Smooth muscle cell (in vitro differentiated cells): ENCODE measurements around the gene SLAIN1. TPM values are rescaled to one million over a fixed set of nuclear protein-coding genes. Genes with fewer than 3 reads are reported as not detected.

ENCODE experiments used
- DNase-seq: peaks from one replicate; lab custom pipeline; 2025; ENCODE audit not compliant: unreplicated experiment; lab: John Stamatoyannopoulos, UW
- H2AFZ ChIP-seq: fragments of 200-600 bp; sonication (generic); 2 replicates; pipeline ENCODE4 v1.6.0; 2016; ENCODE audit warnings: antibody characterized with exemption, low read depth, mild to moderate bottlenecking
- H3F3A ChIP-seq: fragments of 200-600 bp; sonication (generic); 2 replicates; pipeline ENCODE4 v1.6.0; 2017; ENCODE audit warnings: antibody characterized with exemption, low read depth
- H3K27ac ChIP-seq: fragments of 200-600 bp; sonication (generic); 2 replicates; pipeline ENCODE4 v1.5.1; 2016; ENCODE audit warnings: low read depth, mild to moderate bottlenecking
- H3K27me3 ChIP-seq: fragments of 200-600 bp; sonication (generic); 2 replicates; pipeline ENCODE4 v1.6.1; 2016; ENCODE audit warnings: low read depth, mild to moderate bottlenecking
- H3K36me3 ChIP-seq: fragments of 200-600 bp; sonication (generic); 2 replicates; pipeline ENCODE4 v1.5.1; 2016; ENCODE audit warnings: low read depth
- H3K4me1 ChIP-seq: fragments of 200-600 bp; sonication (generic); 2 replicates; pipeline ENCODE4 v1.5.1; 2016; ENCODE audit warnings: low read depth
- H3K4me2 ChIP-seq: fragments of 200-600 bp; sonication (generic); 2 replicates; pipeline ENCODE4 v1.6.0; 2016; ENCODE audit warnings: mild to moderate bottlenecking
- H3K4me3 ChIP-seq: fragments of 200-600 bp; sonication (generic); 2 replicates; pipeline ENCODE4 v1.5.1; 2016; ENCODE audit warnings: mild to moderate bottlenecking
- H3K79me2 ChIP-seq: fragments of 200-600 bp; sonication (generic); 2 replicates; pipeline ENCODE4 v1.6.0; 2016; ENCODE audit warnings: low read depth, mild to moderate bottlenecking
- H3K9ac ChIP-seq: fragments of 200-600 bp; sonication (generic); 2 replicates; pipeline ENCODE4 v1.6.0; 2016; ENCODE audit warnings: low read depth
- H3K9me3 ChIP-seq: fragments of 200-600 bp; sonication (generic); replicated peaks from 2 replicates; pipeline ENCODE4 v1.5.1; 2016; ENCODE audit warnings: low read depth
- H4K20me1 ChIP-seq: fragments of 200-600 bp; sonication (generic); 2 replicates; pipeline ENCODE4 v1.6.0; 2016; ENCODE audit warnings: low read depth
- WGBS: methylation state at CpG from one replicate; pipeline ENCODE4 v1.1.7; 2016; ENCODE audit warnings: low lambda C conversion rate; 5-methylcytosine and 5-hydroxymethylcytosine counted together
- polyA plus RNA-seq: library from polyadenylated mRNA; unstranded; fragments of >200 nt; fragmentation: Nextera tagmentation; extraction: Ambion mirVana; gene quantifications from 2 replicates; pipeline ENCODE4 v1.2.1, GENCODE V29; 2016
- total RNA-seq: library from RNA; depleted of rRNA; stranded (reverse); fragments of >200 nt; gene quantifications from 2 replicates; pipeline ENCODE4 v1.2.3, GENCODE V29; 2014
- TF ChIP-seq, protein P1 (sequence below): fragments of 200-600 bp; sonication (generic); IDR thresholded peaks from 2 replicates; pipeline ENCODE4 v1.5.1; 2017; ENCODE audit warnings: borderline replicate concordance, mild to moderate bottlenecking, antibody characterized with exemption; ENCODE audit not compliant: insufficient read depth, poor library complexity, severe bottlenecking

The SLAIN1 gene
- total and polyA plus RNA-seq, 2 experiments from 2014 or later, result 0.18 TPM; not detected in 1

DNA sequence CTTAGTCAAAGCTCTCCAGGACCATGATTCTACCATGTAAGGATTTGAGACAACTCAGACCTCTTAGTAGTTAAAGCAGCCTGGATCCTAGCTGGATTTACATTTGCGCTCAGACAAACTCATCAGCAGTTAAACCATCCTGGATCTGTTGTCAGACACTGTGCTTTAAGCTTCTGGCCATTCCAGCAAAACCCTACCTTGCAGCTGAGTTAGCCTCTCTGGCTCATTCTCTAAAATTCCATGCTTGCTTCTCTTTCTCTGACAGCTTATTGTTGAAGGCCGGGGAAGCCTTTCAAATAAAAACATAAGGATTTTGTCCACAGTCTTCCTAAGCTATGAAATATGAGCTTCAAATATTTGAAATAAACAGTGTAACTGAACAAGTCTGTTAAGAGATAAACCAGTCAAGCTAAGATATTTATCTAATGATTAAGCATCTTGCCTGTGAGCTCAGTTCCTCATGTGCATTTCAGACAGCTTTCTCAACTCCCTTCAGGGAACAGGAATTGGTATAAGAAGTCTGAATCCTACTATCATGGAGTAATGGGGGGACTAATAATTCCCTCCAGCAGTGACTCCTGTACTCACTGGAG is 89.3 kb downstream of the SLAIN1 start:
- Histone ChIP-seq H3K79me2 (no peaks in the 10 kb centered on the region), H3K9me3 (no peaks in the 10 kb centered on the region), H4K20me1 (no peaks in the 10 kb centered on the region), H3K36me3 (no peaks in the 10 kb centered on the region), H3K4me2 (no peak overlapping the region), H3K27me3 (no peaks in the 10 kb centered on the region), H3K27ac (no peak overlapping the region), H3K4me1 (peaks cover 7% of the 10 kb centered on the region), H2AFZ (no peak overlapping the region), H3K9ac (no peak overlapping the region), H3K4me3 (no peak overlapping the region), H3F3A (no peaks in the 10 kb centered on the region)
- TF ChIP-seq, protein P1, sequence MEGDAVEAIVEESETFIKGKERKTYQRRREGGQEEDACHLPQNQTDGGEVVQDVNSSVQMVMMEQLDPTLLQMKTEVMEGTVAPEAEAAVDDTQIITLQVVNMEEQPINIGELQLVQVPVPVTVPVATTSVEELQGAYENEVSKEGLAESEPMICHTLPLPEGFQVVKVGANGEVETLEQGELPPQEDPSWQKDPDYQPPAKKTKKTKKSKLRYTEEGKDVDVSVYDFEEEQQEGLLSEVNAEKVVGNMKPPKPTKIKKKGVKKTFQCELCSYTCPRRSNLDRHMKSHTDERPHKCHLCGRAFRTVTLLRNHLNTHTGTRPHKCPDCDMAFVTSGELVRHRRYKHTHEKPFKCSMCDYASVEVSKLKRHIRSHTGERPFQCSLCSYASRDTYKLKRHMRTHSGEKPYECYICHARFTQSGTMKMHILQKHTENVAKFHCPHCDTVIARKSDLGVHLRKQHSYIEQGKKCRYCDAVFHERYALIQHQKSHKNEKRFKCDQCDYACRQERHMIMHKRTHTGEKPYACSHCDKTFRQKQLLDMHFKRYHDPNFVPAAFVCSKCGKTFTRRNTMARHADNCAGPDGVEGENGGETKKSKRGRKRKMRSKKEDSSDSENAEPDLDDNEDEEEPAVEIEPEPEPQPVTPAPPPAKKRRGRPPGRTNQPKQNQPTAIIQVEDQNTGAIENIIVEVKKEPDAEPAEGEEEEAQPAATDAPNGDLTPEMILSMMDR, result no peak
- no peak for DNase-seq
- WGBS, result 58% methylated on average over 2 of the region's 2 CpGs

DNA sequence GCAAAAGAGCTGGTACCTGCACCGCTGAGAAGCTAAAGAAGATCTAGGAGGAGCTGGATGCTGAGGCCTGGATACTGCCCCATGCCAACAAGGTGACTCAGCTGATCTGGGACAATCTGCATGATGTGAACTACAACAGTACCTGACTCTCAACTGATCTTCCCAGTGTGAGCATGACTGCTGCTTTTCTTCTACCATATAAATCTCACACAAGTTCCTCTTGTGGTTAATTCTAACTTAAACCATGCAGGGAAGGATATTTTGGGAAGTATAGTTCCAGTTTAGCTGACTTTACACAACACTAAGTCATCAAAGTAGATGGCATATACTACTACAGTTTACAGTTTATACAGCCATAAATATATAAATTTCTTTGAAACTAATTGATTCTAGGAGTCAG is 91.9 kb downstream of the SLAIN1 start:
- H4K20me1 ChIP-seq, result no peaks in the 10 kb centered on the region
- 100% methylated on average over 1 of the region's 1 CpG for WGBS
- H3K9me3 ChIP-seq, result no peaks in the 10 kb centered on the region
- H3K4me1 ChIP-seq, result peaks cover 2% of the 10 kb centered on the region
- H2AFZ ChIP-seq, result no peak overlapping the region
- H3K4me2 ChIP-seq, result no peak overlapping the region
- H3K27ac ChIP-seq, result no peak overlapping the region
- H3K9ac ChIP-seq, result no peak overlapping the region
- no peak for DNase-seq
- no peaks in the 10 kb centered on the region for H3K79me2 ChIP-seq
- H3K36me3 ChIP-seq, result no peaks in the 10 kb centered on the region
- TF ChIP-seq, protein P1, result no peak
- H3F3A ChIP-seq, result no peaks in the 10 kb centered on the region
- no peaks in the 10 kb centered on the region for H3K27me3 ChIP-seq
- H3K4me3 ChIP-seq, result no peak overlapping the region

DNA sequence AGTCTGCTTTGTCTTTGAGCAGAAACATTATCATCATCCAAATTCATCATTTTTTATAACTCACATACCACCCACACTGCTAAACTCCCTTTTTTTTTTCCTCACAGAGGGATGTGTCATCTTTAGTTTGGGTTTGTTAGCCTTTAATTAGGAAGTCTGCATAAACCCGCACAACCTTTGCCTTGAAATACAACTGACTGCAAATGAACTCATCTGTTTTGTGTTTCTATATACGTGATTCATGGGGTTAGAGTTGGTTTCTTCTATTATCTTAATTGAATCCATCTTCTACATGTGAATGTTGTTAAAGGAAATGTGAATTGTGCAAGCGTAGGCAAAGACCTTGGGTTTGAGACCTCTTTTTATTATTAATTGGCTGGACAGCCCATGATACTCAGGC is 102.7 kb downstream of the SLAIN1 start:
- Histone ChIP-seq H3K27me3 (no peaks in the 10 kb centered on the region), H3K4me1 (peaks cover 7% of the 10 kb centered on the region), H3K4me2 (no peak overlapping the region), H3K27ac (no peak overlapping the region), H4K20me1 (no peaks in the 10 kb centered on the region), H3K79me2 (no peaks in the 10 kb centered on the region), H3F3A (no peaks in the 10 kb centered on the region), H3K9ac (no peak overlapping the region), H3K4me3 (no peak overlapping the region), H3K9me3 (no peaks in the 10 kb centered on the region), H2AFZ (no peak overlapping the region), H3K36me3 (no peaks in the 10 kb centered on the region)
- TF ChIP-seq, protein P1, result no peak
- WGBS, result 25% methylated on average over 3 of the region's 3 CpGs
- DNase-seq, result no peak

DNA sequence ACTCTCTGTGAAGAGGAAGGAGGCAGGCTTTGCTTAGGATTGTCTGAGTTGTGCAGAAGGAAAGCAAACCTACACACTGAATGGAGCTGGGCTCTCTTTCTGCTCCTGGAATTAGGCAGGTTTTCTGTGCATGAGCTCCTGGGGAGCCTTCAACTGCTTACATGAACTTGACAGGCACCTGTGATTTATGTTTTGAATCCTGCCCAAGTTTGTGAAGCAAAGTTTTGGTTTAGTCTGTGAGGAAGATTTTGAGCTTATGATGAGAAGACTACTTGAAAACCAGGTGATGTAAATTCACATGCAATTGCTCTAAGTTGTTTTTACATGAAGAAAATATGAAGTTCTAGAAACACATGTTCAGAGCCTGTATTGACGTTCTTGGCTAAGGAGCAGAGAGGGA is 109.0 kb downstream of the SLAIN1 start:
- Histone ChIP-seq H3K79me2 (no peaks in the 10 kb centered on the region), H3F3A (no peaks in the 10 kb centered on the region), H3K4me2 (no peak overlapping the region), H3K9me3 (no peaks in the 10 kb centered on the region), H4K20me1 (no peaks in the 10 kb centered on the region), H3K27ac (no peak overlapping the region), H3K9ac (no peak overlapping the region), H2AFZ (no peak overlapping the region), H3K36me3 (no peaks in the 10 kb centered on the region), H3K27me3 (no peaks in the 10 kb centered on the region), H3K4me3 (no peak overlapping the region), H3K4me1 (no peaks in the 10 kb centered on the region)
- 76% methylated on average over 1 of the region's 1 CpG for WGBS
- DNase-seq, result no peak
- TF ChIP-seq, protein P1, result no peak
